HEK293T (cell line): Measurements from ENCODE around the gene ZNF580.

Experiments used
- CTCF ChIA-PET: fragments of 350-600 bp; formaldehyde crosslinking; extraction: SDS; loops from one replicate; lab custom pipeline; 2021; ENCODE audit warnings: antibody characterized with exemption, inconsistent platforms; lab: Yijun Ruan, JAX
- POLR2A ChIA-PET: fragments of 350-600 bp; formaldehyde crosslinking; extraction: SDS; loops from one replicate; lab custom pipeline; 2020; ENCODE audit warnings: antibody characterized with exemption, inconsistent platforms; lab: Yijun Ruan, JAX
- DNase-seq: peaks from one replicate; pipeline ENCODE4 v3.0.0; 2012; ENCODE audit warnings: mixed read lengths; ENCODE audit errors: extremely low spot score
- ARNT ChIP-seq: fragments of 450-650 bp; IDR thresholded peaks from 2 replicates; pipeline ENCODE4 v1.6.1; 2017; ENCODE audit warnings: mild to moderate bottlenecking
- BHLHE40 ChIP-seq: fragments of 450-650 bp; IDR thresholded peaks from 2 replicates; pipeline ENCODE4 v1.6.1; 2016; ENCODE audit warnings: mild to moderate bottlenecking, moderate library complexity, borderline replicate concordance
- CTBP1 ChIP-seq: fragments of 450-650 bp; IDR thresholded peaks from 2 replicates; pipeline ENCODE4 v1.6.1; 2016; ENCODE audit warnings: borderline replicate concordance
- ELF4 ChIP-seq: fragments of 450-650 bp; IDR thresholded peaks from 2 replicates; pipeline ENCODE4 v1.6.1; 2017; ENCODE audit warnings: antibody characterized with exemption
- FOXA1 ChIP-seq: fragments of 450-650 bp; IDR thresholded peaks from 2 replicates; pipeline ENCODE4 v1.6.1; 2016; ENCODE audit warnings: mild to moderate bottlenecking
- FOXK2 ChIP-seq: fragments of 450-650 bp; IDR thresholded peaks from 2 replicates; pipeline ENCODE4 v1.6.1; 2016; ENCODE audit warnings: mild to moderate bottlenecking
- FOXM1 ChIP-seq: fragments of 450-650 bp; IDR thresholded peaks from 2 replicates; pipeline ENCODE4 v1.6.1; 2017; ENCODE audit warnings: mild to moderate bottlenecking, borderline replicate concordance
- HDGF ChIP-seq: fragments of 450-650 bp; IDR thresholded peaks from 2 replicates; pipeline ENCODE4 v1.6.1; 2017; ENCODE audit warnings: antibody characterized with exemption, borderline replicate concordance
- L3MBTL2 ChIP-seq: fragments of 450-650 bp; conservative IDR thresholded peaks from 2 replicates; pipeline ENCODE4 v1.6.1; 2016; ENCODE audit warnings: mild to moderate bottlenecking
- LEF1 ChIP-seq: fragments of 450-650 bp; IDR thresholded peaks from 2 replicates; pipeline ENCODE4 v1.6.1; 2017; ENCODE audit warnings: mild to moderate bottlenecking, borderline replicate concordance
- NFRKB ChIP-seq: fragments of 450-650 bp; IDR thresholded peaks from 2 replicates; pipeline ENCODE4 v1.6.1; 2016; ENCODE audit warnings: mild to moderate bottlenecking, moderate library complexity
- PKNOX1 ChIP-seq: fragments of 450-650 bp; IDR thresholded peaks from 2 replicates; pipeline ENCODE4 v1.6.1; 2016
- SP1 ChIP-seq: fragments of 450-650 bp; IDR thresholded peaks from 2 replicates; pipeline ENCODE4 v1.6.1; 2017
- SUZ12 ChIP-seq: fragments of 450-650 bp; IDR thresholded peaks from 2 replicates; pipeline ENCODE4 v1.6.1; 2016; ENCODE audit warnings: mild to moderate bottlenecking
- TARDBP ChIP-seq: fragments of 450-650 bp; IDR thresholded peaks from 2 replicates; pipeline ENCODE4 v1.6.1; 2016
- ZNF384 ChIP-seq: fragments of 450-650 bp; IDR thresholded peaks from 2 replicates; pipeline ENCODE4 v1.6.1; 2016

The ZNF580 gene

DNA sequence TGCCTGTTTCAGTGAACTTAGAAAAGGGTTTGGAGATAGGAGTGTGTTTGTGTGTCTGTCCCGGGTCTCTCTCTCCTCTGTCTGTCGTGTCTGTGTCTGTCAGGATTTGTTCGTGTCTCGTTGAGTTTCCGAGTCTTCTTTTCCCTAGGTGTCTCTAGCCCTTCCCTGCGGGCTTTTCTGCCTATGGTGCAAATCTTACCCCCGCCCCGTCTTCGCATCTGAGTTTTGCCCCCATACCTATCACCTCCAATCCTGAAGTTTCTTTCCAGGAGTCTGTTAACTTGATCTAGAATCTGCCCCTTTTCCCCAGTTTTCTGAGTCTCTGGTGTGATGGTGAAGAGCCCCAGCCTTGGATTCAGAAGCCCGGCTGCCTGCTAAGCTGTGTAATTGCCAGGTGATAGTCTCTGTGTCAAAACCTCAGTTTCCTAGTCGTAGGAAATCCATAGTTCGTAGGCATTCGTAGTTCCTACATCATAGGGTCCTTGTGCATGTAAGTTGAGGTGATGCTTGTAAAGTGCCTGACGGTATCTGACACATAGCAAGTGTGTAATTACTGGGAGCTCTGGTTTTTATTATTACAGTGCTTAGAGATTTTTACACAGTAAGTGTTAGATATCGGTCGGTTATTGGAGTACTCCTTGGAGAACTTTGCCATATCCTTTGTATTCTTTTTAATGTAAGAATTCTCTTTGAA, 35.0 kb downstream of the ZNF580 start:
- no peak for TF ChIP-seq HDGF
- no peak for TF ChIP-seq FOXK2
- TF ChIP-seq LEF1 = no peak
- no peak for TF ChIP-seq L3MBTL2
- no peak for TF ChIP-seq SP1
- TF ChIP-seq FOXA1 = no peak
- TF ChIP-seq ELF4 = no peak
- TF ChIP-seq PKNOX1 = no peak
- TF ChIP-seq FOXM1 = no peak
- no peak for TF ChIP-seq TARDBP
- TF ChIP-seq ARNT = no peak
- no peak for TF ChIP-seq ZNF384
- TF ChIP-seq SUZ12 = no peak
- no peak for TF ChIP-seq BHLHE40
- ChIA-PET CTCF (no interaction called here), POLR2A (no interaction called here)
- no peak for DNase-seq

DNA sequence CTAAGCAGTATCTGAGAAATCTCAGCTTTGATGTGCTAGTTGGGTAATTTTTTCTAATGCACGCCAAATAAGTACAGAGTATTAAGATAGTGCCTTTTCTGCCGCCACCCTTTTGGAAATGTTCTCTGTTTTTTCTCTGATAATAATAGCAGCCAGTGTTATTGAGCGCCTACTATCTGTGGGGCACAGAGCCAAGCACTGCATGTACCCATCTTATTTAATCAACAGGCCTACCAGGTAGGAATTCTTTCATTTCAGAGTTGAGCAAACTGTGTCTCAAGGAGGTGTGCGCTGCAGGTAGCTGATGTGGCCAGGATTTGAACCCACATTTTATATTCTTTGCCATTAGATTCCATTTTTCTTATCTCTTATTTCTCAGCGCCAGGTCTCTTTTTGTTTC, 35.6 kb downstream of the ZNF580 start:
- TF ChIP-seq ZNF384 (no peak), CTBP1 (no peak), FOXK2 (no peak), LEF1 (no peak), ARNT (no peak), ELF4 (no peak), NFRKB (no peak), HDGF (no peak), TARDBP (no peak), SUZ12 (no peak), PKNOX1 (no peak), FOXM1 (no peak), BHLHE40 (no peak), L3MBTL2 (no peak), SP1 (no peak), FOXA1 (no peak)
- no peak for DNase-seq
- POLR2A ChIA-PET = no interaction called here
- CTCF ChIA-PET = no interaction called here

DNA sequence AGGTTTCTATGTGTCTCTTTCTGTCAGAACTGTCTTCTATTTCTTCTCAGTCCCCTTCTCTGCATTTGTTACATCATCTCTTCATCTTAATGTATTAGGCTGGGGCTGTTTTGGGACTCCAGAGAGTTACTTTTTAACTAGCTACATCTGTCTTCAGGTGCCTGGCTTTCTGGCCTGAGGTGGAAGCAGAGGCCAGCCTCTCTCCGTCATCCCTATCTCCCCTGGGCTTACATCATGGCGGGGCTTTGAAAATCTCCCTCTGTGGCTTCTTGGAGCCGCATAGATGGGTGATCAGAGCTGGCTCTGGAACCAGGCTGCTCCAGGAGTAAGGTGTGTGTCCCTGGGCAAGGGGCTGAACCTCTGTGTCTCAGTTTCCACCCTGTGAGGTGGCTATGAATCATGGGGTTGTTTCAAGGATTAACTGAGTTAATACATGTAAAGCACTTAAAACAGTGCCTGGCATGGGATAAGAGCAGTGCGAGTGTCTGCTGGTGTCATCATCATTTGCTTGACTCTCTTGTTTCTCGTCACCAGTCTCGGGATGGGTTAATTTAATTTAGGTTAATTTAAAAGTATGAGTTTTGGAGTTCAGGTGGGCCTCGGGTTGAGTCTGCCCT, 36.2 kb downstream of the ZNF580 start:
- ChIA-PET POLR2A (no interaction called here), CTCF (no interaction called here)
- TF ChIP-seq FOXK2 = no peak
- no peak for TF ChIP-seq SP1
- TF ChIP-seq NFRKB = no peak
- TF ChIP-seq HDGF = no peak
- no peak for TF ChIP-seq FOXM1
- TF ChIP-seq FOXA1 = no peak
- TF ChIP-seq CTBP1 = no peak
- no peak for TF ChIP-seq TARDBP
- no peak for TF ChIP-seq PKNOX1
- no peak for TF ChIP-seq ARNT
- TF ChIP-seq ZNF384 = no peak
- no peak for TF ChIP-seq ELF4
- no peak for TF ChIP-seq LEF1
- no peak for DNase-seq

- ChIA-PET POLR2A (no interaction called here), CTCF (no interaction called here)
- TF ChIP-seq CTBP1 = no peak
- TF ChIP-seq TARDBP = no peak
- no peak for TF ChIP-seq FOXK2
- TF ChIP-seq ELF4 = no peak
- no peak for TF ChIP-seq BHLHE40
- no peak for TF ChIP-seq L3MBTL2
- TF ChIP-seq SP1 = no peak
- no peak for TF ChIP-seq ZNF384
- no peak for TF ChIP-seq FOXA1
- TF ChIP-seq FOXM1 = no peak
- no peak for TF ChIP-seq PKNOX1
- no peak for DNase-seq
Observed at GRCh38 chr19:55677572-55678028, 36.8 kb downstream of the ZNF580 start.

GRCh38 chr19:55678121-55678671, 37.4 kb downstream of the ZNF580 start:
- ChIA-PET POLR2A (no interaction called here), CTCF (no interaction called here)

More at GRCh38 chr19:55678121-55678671, 37.4 kb downstream of the ZNF580 start:
- no peak for DNase-seq
- TF ChIP-seq BHLHE40 = no peak
- no peak for TF ChIP-seq LEF1
- no peak for TF ChIP-seq CTBP1
- TF ChIP-seq SUZ12 = no peak
- no peak for TF ChIP-seq TARDBP
- no peak for TF ChIP-seq PKNOX1
- no peak for TF ChIP-seq SP1
- no peak for TF ChIP-seq FOXM1
- TF ChIP-seq L3MBTL2 = no peak
- no peak for TF ChIP-seq HDGF
- no peak for TF ChIP-seq ZNF384
- no peak for TF ChIP-seq FOXA1
- no peak for TF ChIP-seq FOXK2
- TF ChIP-seq ELF4 = no peak
- TF ChIP-seq ARNT = no peak
- no peak for TF ChIP-seq NFRKB
